ENCODE results near the gene FAM114A1. TPM values are rescaled to one million over a fixed set of nuclear protein-coding genes. Genes with fewer than 3 reads are reported as not detected.
A peak's percentile ranks its signal among the peaks of the same experiment; 100 is the strongest.

Gene FAM114A1
- total and polyA plus RNA-seq, 2 of the 4 experiments (the other 2 are of a cell fraction), result 135 to 649 TPM

- Histone ChIP-seq H3K4me2 (ENCODE audit: low read depth, low read length) (peak overlapping the region; percentile 42; the same call in 1 of the 2 replicates), H3K18ac (ENCODE audit: low read depth, low read length) (no peak overlapping the region), H3K14ac (replicated peaks; ENCODE audit: low read depth, low read length) (no peak overlapping the region), H3K4ac (ENCODE audit: low read depth, low read length) (no peak overlapping the region), H3K4me1 (ENCODE audit: control insufficient read depth, insufficient read depth, low read length) (peaks cover 13% of the 10 kb centered on the region), H3K56ac (ENCODE audit: extremely low read depth, insufficient read depth, low read length) (0 out of 2 replicates have a peak overlapping the region, but pooled peaks have one; percentile 34), H2AFZ (replicated peaks; ENCODE audit: low read length, poor library complexity) (no peak overlapping the region), H3K36me3 (ENCODE audit: control insufficient read depth, insufficient read depth, low read length) (peaks cover 33% of the 10 kb centered on the region), H2AK5ac (ENCODE audit: low read depth, low read length) (no peak overlapping the region), H2BK20ac (ENCODE audit: low read depth, low read length) (no peak overlapping the region), H4K5ac (ENCODE audit: low read depth, low read length) (no peak overlapping the region), H4K91ac (ENCODE audit: insufficient read depth, low read depth, low read length) (no peak overlapping the region), H3K27ac (ENCODE audit: insufficient read depth, low read length) (no peak overlapping the region), H3K27me3 (ENCODE audit: control insufficient read depth, insufficient read depth, low read length) (no peaks in the 10 kb centered on the region), H3K9me3 (ENCODE audit: control insufficient read depth, insufficient read depth, low read length) (no peaks in the 10 kb centered on the region), H3K9me1 (ENCODE audit: insufficient read depth, low read length) (peaks cover 17% of the 10 kb centered on the region), H2BK5ac (ENCODE audit: low read depth, low read length, poor library complexity, severe bottlenecking) (peak overlapping the region; percentile 77), H4K20me1 (ENCODE audit: insufficient read depth, low read length) (peaks cover 39% of the 10 kb centered on the region), H2AK9ac (replicated peaks; ENCODE audit: low read depth, low read length, poor library complexity) (no peak overlapping the region), H3K79me1 (ENCODE audit: low read depth in 1 of 2, low read length in 2 of 2) (peaks cover 46 to 81% of the 10 kb centered on the region in 2 experiments), H2BK120ac (ENCODE audit: low read depth, low read length) (no peak overlapping the region), H3K9ac (ENCODE audit: low read depth, low read length) (no peak overlapping the region), H3K23ac (ENCODE audit: low read depth, low read length) (no peak overlapping the region; the same call in 1 of the 2 replicates), H2BK15ac (ENCODE audit: low read depth, low read length) (no peak overlapping the region), H4K8ac (ENCODE audit: low read depth in 2 of 2, low read length in 2 of 2) (no peak overlapping the region), H3K4me3 (ENCODE audit: insufficient read depth, low read depth, low read length) (no peak overlapping the region)
- WGBS, 2 experiments (ENCODE audit: extremely low coverage in 2 of 2, insufficient read length in 1 of 2), result no CpG with 5 or more reads among the region's 1 CpG
- DNase-seq (peak; percentile 87), ATAC-seq (ENCODE audit: low read depth) (0 out of 2 replicates have a peak, but pooled peaks have one; percentile 13)
- POLR2A ChIA-PET (ENCODE audit: unreplicated experiment), result interaction anchor here (1.0 kb wide), 1 partner anchor 17 kb away, joined by 3 read pairs; no protein-coding TSS in a partner anchor
- dilution Hi-C loops (cut with HindIII; ENCODE audit: low sequenced_read_pairs, unreplicated experiment) (no loop called here), intact Hi-C loops (cut with micrococcal nuclease) (no loop called here), in situ Hi-C loops (cut with MboI; ENCODE audit: low sequenced_read_pairs) (no loop called here)
- BruUV-seq (replicated peaks), result no TSS peak
- CTCF ChIA-PET, result interaction anchor here (0.9 kb wide), 1 partner anchor 16 kb away, joined by 3 read pairs; no protein-coding TSS in a partner anchor
- peak; percentile 65 for TF ChIP-seq MAFK (IDR thresholded peaks at IDR 0.05; ENCODE audit: low read depth, low read length)
- TF ChIP-seq FOS (IDR thresholded peaks at IDR 0.05; ENCODE audit: low read depth, low read length), result peak; percentile 79
- TF ChIP-seq RCOR1 (IDR thresholded peaks at IDR 0.05; ENCODE audit: insufficient replicate concordance, low read length), result no peak
- peak; percentile 33; the same call in 1 of the 2 replicates for TF ChIP-seq NFE2L2 (IDR thresholded peaks at IDR 0.05; ENCODE audit: low read depth, low read length)
- TF ChIP-seq CEBPB (IDR thresholded peaks at IDR 0.05; ENCODE audit: low read depth, low read length), result 0 out of 2 replicates have a peak, but pooled peaks have one; percentile 11
Measured at GRCh38 chr4:38889143-38889542, 21.5 kb downstream of the FAM114A1 start.
